Stimulated activated CD4-positive, alpha-beta T cell treated with anti-CD3 and anti-CD28 coated beads, Interleukin-2, amount 100 ng/mL, for 48 hours (primary cell): ENCODE results near the gene SLC35F3.
"Not testable (repeated sequence)": the region's sequence is repeated elsewhere in the genome, so short reads cannot be mapped to it uniquely, and the experiment has no call there.

ENCODE experiments used
- DNase-seq, 2 donors: peaks; one replicate each; pipeline ENCODE4 v3.0.0-alpha.2; 2020

SLC35F3 gene

DNA sequence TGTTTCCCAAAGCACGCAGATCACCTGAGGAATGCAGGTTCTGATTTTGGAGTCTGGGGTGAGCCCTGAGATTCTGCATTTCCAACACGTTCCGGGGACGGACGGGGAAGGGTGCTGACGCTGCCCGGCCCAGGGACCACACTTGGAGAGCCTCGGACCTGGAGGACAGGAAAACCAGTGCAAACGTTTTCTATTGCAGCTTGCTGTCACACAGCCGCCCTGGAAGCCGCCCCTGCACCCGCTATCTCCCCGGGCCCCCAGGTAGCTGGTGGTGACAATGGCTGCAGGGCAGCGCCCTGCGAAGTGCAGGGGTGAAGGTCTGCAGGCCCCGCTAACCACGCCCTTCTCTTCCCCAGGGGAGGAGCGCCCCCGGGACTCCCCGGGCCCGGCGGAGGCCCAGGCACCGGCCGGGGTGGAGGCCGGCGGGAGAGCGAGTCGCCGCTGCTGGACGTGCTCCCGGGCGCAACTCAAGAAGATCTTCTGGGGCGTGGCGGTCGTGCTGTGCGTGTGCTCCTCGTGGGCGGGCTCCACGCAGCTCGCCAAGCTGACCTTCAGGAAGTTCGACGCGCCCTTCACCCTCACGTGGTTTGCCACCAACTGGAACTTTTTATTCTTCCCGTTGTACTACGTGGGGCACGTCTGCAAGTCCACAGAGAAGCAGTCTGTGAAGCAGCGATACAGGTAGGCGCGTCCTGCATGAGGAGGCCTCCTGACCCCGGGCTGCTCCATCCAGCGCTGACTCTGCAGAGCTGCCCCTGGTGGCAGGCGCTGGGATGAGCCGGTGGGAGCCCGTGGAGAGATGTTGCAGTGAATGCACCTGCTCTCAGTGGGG, 326.8 kb downstream of the SLC35F3 start:
- no peak for DNase-seq

DNA sequence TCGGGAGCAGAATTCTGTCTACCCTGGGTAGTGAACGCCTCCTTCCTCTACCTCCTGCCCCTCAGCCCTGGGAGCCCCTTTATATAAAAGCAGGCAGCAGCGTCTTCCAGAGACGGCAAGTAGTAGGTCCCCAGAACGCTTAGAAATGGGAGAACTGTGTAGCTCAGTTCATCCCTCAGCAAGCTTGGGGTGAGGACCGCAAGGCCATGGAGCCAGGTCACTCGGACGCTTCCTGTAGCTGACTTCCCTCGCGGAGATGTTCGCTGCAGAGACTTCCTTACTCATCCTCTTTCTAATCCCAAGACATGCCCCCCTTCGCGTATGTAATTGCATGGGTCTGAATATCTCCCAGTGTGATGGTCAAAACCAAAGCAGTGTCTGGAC, 327.4 kb downstream of the SLC35F3 start:
- DNase-seq = no peak

DNA sequence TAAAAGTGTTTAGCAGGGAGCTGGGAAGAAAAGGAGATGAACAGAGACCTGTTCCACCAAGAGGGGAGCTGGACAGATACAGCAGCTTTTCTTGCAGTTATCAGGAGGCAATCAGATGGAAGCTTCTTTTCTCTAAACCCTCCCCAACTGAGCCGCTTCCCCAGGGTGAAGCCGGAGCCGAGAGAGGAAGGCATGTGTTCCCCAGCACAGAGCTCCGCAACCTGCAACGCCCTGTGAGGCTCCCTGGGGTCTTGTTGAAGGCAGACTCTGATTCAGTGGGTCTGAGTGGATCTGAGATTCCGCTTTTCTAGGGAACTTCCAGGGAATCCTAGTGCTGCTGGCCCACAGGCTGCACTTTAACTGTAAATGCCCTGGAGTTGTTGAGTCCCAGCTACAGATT, 329.7 kb downstream of the SLC35F3 start:
- no peak for DNase-seq

DNA sequence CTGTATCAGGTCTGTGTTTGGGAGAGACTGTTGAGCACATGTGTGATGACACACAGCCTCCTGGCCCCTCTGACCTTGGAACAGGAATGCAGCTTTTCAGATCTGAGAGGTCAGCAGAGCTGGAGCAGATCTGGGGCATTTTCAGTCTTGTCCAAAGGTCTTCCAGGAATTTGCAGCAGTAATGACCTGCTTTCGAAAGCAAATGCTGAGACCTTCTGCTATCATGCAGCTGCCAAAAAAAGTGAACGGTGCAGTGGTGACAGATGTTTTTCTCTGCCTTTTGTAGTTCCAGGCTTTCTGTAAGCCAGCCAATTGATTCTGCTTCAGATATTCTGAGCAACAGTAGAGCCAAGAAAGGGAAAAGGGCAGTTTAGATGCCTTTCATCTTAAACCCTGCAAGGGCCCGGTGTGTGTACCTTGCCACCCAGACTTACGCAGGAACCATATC, 331.0 kb downstream of the SLC35F3 start:
- no peak for DNase-seq

DNA sequence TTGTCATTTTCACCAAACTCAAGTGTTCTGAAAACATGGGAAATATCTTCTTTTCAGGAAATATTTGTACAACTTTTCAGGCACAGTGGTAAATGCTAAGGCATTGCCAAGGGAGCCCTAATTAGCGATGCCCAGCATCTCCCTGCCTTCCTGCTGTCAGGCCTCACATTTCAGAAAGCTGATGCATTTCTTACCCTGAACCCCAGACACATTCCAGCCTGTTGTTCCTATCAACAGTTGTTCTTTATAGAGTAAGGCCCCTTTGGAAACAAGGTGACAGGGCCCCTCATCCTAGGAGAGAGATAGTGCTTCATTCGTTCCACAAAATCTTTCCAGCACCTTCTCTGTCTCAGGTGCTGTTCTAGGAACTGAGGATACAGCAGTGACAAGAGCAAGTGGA, 332.9 kb downstream of the SLC35F3 start:
- DNase-seq = no peak

DNA sequence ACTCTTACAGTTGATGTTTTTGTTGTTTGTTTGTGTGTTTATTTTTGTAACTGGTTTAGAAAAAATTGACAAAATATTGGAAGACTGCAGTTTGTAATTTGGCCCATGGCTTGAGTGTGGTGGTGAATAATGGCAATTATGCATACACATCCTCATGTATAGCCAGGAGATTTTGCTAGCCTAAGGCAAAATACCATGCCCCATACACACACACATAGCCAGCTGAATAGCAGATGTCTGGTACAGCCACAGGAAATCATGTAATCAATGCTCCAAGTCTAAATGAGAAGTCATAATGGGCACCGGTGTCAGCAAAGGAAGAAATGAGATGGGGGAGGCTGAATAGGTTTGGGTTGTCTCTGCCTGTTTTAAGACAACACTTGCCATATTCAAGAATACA, 333.6 kb downstream of the SLC35F3 start:
- no peak for DNase-seq

DNA sequence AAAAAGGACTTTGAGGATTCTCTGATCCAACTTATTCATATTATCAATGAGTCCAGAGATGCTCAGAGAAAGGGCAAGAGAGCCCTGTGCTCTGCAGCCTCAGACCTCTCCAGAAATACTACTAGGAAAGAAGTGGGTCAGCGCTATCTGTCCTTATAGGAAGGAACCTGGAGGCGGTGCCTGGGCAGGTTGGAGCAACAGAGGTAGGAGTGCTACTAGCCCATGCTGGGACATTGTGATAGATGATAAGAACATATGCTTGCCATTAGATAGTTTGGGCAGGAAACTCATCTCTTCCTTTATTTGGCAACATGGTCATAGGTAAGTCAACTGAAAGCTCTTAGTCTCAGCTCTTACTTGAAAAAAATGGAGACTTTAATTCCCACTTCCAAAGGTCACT, 335.0 kb downstream of the SLC35F3 start:
- DNase-seq = no peak

DNA sequence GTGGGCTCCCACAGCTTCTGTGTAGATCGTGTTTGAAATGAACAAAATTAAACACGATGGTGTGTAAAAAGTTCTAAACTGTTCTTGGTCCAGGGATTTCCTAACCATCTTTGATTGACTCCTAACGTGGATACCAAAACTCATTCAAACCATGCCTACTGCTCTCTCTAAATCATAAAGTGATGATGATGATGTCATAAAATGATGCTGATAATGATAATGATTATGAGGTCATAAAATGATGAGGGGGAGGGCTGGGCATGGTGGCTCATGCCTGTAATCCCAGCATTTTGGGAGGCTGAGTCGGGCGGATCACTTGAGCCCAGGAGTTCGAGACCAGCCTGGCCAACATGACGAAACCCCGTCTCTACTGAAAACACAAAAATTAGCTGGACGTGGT, 335.5 kb downstream of the SLC35F3 start:
- DNase-seq = no peak

DNA sequence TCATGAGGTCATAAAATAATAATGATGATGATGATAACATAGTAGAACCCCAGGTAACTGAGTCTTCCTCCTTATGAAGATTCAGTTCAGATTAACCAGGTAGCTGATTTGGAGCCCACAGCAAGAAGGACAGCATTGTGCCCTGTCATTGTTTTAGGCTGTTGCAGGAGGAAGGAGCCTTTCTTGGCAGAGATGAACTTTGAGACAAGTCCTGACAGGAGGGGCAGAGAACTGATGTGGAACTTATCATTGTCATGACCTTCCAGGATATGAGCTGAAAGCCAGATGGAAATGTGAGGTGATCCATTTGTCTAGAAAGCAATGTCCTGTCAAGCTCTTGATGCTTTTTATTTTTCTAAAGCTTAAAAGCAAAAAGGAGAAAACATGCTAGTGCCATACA, 336.2 kb downstream of the SLC35F3 start:
- no peak for DNase-seq

DNA sequence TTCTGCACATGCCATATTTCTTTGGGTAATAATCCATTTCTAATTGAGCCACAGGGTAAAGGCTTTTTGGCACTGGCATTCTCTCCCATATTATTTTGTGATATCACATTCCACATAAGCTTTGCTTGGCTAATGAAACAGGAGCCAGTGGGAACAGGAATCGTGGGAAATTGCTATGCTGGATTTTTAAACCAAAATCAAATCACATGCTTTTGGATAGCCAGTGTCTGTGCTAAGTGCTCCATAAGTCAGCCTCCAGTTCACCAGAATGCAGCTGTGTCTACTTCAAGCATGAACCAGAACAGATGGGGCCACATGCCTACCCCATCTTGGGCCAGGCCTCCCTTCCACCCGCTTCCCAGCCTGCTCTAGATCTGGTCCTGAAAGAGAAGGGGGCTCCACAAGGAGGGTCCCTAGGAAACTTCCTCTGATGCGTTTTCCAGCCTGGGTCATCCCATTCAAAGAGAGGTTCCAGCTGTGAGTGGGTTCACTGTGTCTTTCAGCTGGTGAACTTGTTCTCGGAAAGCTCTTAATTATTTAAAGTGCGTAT, 337.5 kb downstream of the SLC35F3 start:
- no peak for DNase-seq

DNA sequence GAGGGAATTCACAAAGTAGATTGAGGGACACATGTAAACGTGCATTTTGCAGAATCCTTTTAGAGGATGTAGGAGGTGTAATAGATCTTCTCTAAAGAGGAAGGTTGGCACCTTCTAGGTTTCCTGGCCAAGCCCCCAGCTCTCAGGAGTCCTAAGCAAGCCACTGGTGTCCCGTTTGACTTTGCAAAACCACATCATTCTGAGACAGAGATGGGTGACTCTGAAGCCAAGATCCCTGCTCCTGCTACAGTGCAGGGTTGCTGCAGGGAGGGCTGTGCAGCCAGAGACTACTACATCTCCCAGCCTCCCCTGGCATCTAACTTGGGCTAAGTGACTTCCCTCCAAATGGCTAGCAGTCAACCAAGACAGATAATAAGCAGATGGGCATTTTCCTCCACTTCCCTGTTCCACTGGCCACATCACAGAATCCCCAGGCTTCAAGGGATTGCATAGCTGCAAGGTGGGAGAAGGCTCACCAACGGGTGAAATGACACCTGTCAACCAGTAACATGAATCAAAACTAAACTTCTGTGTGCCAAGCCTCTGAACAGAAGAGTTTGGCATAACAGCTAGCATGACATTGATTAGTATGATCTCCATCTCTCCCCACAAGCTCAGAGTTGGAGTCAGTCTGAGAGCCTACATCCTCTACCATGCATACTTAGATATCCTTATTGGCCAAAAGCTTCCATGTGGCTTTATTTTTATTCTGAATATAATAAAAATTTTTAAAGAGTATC, 339.2 kb downstream of the SLC35F3 start:
- no peak for DNase-seq

DNA sequence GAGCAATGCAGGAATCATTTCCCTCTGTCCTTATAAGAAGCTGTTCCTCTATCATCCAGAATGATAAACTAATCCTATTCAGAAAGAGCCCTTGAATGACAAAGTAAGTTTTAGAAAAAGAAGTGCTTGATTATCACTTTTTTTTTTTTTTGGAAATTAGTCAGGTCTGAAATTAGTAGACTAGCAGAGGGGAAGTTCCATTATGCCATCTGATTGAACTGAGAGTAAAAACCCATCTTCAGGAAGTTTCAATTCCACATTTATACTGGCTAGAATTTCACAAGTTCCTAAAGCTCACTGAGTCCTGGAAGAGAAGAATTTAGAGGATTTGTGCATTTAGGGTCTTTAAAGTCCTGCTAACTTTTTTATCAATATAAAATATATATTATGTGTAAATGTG, 340.0 kb downstream of the SLC35F3 start:
- no peak for DNase-seq

DNA sequence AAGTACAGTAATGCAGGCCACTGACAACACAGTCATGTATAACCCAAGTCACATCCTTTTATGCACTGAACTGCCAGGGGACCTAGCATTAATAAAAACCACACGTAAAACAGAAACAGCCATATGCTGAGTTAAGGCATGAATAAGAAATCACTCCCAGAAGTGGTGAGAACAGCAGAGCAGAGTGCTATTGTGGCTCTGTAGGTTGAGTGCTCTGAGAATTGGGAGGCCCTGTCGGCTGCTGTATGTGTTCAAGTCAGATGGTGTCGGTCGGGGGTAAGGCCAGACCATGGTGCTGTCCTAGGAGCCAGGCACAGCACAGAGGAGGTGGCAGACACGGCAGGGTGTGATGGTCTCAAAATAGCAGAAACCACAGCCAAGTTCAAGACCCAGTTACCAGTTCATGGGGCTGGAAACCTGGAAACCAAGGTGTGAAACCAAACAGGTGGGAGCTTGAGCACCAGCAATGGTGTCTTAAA, 342.2 kb downstream of the SLC35F3 start:
- no peak for DNase-seq

DNA sequence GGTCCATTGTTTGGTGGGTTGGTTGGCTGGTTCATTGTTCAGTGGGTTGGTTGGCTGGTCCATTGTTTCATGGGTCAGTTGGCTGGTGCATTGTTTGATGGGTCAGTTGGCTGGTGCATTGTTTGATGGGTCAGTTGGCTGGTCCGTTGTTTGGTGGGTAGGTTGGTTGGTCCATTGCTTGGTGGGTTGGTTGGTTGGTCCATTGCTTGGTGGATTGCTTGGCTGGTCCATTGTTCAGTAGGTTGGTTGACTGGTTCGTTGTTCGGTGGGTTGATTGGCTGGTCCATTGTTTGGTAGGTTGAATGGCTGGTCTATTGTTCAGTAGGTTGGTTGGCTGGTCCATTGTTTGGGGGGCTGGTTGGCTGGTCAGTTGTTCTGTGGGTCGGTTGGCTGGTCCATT, 343.3 kb downstream of the SLC35F3 start:
- DNase-seq = not testable (repeated sequence)

DNA sequence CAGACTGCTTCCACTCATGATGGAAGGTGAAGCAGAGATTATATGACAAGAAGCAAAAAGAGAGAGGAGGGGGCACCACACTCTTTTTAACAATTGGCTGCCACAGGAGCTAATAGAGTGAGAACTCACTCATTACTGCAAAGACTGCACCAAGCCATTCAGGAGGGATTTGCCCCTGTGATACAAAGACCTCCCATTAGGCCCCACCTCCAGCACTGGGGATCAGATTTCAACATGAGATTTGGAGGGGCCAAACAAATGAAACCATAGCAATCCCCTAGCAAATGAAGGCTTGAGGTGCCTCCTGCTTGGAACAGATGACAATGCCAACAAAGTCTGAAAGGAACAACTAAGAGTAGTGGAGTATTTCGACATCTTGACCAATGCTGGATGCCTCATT, 346.3 kb downstream of the SLC35F3 start:
- no peak for DNase-seq

DNA sequence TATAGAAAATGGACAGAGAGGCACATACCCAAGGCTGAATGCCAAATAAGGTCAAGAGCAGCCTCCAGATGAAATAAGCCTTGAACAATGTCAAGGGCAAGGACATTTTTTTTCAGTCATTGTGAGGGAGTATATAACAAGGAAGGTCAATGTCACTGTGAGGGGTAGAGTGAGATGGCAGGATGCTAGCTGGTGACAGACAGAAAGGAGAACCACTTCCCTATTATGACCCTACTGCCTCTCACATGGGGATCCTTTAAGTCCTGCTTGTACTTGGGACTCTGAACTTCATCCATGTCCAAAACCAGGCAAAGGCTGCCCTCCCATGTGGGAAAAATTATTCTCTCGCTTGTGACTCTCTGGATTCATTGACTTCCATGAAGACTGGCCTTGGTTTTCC, 349.3 kb downstream of the SLC35F3 start:
- no peak for DNase-seq

DNA sequence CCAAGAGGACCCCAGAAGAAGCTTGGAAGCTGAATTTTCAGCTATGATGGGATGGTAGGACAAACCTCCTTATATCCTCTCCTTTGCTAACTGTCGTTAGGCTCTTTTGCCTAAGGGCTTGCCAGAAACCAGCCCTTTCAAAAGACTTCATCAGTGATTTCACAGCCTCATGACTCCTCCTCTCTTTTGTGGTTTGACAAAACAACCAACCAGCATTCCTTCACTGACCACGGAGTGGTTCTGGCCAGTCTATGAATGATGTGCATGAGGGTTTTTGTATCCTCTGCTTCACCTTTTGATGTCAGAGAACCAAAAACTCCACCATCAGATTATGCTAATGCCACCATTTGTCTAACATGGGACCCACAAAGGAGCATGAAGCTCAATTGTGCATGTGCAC, 351.9 kb downstream of the SLC35F3 start:
- no peak for DNase-seq

DNA sequence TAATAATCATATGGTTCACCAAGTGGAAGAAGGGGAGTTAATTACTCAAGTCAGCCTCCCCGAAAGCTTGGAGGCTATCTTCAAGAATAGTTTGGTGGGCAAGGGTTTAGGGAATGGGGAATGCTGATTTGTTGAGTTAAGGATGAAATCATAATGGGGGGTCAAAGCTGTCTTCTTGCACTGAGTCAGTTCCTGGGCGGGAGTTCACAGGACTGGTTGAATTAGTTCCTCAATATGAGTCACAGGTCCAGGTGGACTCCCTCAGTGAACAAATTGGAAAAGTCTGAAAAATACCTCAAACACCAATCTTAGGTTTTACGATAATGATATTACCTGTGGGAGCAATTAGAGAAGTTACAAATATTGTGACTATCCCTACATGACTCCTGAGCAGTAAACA, 353.6 kb downstream of the SLC35F3 start:
- DNase-seq = no peak

DNA sequence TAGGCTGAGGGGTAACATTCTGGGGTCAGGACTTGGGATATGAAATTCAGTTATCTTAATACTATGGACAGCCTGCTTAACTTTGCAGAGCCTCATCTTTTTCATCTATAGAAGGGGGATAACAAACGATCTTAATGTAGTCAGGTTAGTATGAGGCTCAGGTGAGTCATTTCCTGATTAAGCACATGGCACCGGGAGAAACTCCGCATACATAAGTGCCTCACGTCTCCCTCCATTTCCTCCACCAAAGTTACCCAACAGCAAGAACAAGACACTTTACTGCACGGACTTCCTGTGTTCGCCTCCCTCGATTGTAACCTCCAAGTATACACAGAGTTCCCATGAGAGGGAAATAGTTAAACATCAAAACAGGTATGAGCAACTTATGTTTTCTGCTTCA, 356.1 kb downstream of the SLC35F3 start:
- peak in 1 of 2 donors; percentile 13 for DNase-seq

DNA sequence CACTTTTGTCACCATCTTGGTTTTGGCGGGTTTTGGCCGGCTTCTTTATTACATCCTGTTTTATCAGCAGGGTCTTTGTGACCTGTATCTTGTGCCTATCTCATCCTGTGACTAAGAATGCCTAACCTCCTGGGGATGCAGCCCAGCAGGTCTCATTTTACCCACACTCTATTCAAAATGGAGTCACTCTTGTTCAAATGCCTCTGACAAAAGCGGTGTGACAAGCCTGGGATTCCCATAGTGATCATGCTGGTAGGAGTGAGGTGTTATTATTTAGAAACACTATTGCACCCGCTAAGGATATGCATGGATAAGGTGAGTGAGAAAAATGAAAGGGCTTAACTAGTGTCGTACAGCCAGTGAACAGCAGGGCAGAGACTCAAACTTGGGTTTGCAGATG, 357.1 kb downstream of the SLC35F3 start:
- DNase-seq = no peak

DNA sequence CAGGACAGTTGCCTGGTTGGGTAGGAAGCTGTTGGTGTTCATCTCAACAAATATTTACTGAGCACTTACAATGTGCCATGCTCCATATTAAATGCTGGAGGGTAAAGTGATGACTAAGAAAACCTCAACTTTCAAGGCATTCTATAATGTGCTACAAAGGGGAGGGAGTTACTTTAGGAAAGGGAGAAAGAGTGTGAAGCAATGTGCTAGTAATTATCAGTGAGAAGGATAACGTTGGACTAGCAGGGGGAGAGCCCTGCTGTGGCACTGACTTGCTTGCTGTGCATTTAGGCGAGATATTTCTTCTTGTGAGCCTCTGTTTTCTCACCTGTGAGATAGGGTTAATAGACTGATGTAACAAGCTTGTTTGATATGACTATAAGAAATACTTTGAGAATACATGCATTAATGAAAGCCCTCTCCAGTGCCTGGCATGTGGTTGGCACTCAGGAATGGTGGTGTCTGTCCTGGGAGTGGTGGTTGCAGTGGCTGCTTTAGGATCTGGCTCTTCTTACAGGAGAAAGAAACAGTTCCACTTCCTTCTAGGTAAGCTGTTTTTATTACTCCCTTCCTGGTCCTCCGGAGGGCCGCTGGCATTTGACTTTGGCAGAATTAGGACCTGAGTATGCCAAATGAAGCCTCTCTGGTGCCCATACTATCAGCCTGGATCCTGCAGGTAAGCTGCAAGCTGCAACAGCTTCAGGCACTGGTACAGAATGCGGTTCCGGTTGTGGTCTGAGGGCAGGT, 357.7 kb downstream of the SLC35F3 start:
- no peak for DNase-seq

DNA sequence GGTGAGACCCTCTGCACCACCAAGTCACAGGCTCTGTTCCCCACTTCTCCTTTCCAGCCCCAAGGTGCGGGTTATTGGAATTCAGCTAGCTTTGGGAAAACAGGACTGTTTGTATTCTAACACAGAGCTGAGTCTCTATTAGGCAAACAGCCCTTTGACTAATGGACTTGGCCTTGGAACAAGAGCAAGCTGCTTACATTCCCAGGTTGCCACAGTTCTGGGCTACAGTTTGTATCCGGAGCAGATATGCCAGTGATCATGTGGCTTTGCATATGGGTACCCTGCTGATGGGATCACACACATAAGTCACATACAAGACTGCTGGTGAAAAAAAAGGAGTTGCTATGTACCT, 358.3 kb downstream of the SLC35F3 start:
- DNase-seq = no peak

DNA sequence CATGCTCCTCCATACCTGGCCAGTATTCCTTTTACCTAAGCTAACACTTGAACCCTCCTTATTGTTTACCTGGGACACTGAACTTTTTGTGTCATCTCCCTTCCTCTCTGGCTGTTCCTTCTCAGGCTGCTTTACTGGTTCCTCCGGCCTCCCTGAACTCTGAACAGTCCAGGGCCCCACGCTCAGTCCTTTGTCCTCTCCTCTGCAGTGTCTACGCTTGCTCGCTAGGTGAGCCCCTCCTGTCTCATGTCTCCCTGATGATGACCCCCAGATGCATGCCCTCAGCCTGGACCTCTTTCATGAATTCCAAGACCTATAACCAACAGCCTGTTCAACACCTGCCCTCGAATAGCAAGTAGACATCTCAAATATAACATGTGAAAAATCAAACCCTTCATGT, 360.4 kb downstream of the SLC35F3 start:
- no peak for DNase-seq
